GM11168 (cell line): ENCODE measurements around the gene CTNNA2.

ENCODE experiments used
- in situ Hi-C: fragments of 300-500 bp; cut with MboI; formaldehyde crosslinking; loops from one replicate; pipeline ENCODE4 v1.12.0; 2022; ENCODE audit warnings: low sequenced_read_pairs; ENCODE audit not compliant: unreplicated experiment

The CTNNA2 gene

GRCh38 chr2:79776461-79776860, 263.6 kb downstream of the CTNNA2 start:
- in situ Hi-C loops, result no loop called here

DNA sequence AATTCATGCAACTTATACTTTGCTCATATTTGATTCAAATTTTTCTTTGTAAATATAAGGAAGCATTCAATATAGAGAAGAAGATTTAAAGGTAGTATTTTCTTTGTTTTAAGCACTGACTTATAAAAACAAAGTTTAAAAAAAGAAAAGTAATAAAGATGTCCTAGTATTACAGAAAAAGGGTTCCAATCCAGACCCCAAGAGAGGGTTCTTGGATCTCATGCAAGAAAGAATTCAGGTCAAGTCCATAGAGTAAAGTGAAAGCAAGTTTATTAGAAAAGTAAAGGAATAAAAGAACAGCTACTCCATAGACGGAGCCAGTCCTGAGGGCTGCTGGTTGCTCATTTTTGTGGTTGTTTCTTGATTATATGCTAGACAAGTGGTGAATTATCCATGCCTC, 267.9 kb downstream of the CTNNA2 start:
- in situ Hi-C loops, result no loop called here

GRCh38 chr2:79782576-79783452, 270.0 kb downstream of the CTNNA2 start:
- in situ Hi-C loops, result no loop called here

DNA sequence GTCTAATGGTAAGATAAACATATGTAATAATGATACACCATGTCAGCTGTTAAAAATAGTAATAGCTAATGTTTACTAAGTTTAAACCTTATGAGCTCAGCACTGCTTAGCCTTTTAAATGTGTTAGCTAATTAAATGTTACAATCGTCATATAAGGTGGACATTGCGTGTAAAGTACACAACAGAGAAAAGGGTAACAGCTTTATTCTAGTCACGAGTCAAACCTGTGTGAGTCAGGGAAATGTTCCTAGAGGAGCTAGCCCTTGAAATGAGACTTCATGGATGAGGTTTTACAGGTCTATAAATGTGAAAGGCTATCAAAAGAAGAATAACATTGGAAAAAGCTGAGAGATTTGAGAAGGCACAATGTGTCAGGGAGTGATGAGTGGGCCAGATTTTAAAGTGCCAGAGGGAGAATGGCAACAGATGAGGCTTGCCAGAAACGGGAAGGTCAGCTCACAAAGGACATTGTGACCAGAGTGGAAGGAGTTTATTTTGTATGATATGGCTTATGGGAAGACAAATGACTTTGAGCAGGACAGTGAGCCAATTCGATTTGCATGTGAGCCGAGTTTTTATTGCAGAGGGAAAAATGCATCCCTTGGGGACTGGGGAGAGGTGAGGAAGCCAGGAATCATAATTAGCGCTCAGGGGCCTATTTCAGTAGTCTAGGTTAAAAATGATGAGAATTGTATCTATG, 276.3 kb downstream of the CTNNA2 start:
- in situ Hi-C loops, result no loop called here

DNA sequence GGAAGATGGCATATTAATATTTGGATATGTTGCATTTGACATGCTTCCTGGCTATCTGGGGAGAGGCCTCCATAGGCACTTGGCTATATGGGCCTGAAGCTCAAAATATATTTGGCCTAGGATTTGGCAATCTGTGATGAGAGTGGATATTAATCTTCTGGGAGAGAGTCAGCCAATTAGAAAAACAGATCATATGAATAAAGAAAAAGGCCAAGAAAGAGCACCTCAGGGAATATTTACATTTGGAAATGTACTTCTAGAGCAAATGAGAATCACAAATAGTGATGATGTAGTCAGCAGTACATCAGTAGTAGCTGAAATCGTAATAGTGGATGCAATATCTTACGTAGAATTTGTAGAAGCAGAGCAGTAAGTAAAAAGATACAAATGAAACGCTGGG, 277.0 kb downstream of the CTNNA2 start:
- in situ Hi-C loops, result no loop called here

DNA sequence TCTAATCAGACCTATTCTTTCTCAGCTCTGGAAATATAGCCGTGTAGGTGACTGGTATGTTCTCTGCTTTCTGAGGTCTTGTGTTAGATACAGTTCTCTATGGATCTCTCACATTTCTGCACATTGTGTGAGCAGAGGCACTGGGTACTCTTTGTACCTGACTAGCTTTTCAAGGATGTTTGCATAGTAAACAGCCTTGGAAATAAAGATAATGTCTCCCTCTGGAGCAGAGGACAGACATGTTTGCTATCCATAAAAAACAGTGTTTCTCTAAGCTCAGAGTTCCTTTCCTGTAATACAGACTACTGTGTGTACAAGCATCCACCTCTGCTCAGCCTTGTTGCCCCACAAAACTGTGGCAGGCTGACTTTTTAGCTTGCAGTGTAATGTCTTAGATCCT, 279.2 kb downstream of the CTNNA2 start:
- in situ Hi-C loops, result no loop called here

DNA sequence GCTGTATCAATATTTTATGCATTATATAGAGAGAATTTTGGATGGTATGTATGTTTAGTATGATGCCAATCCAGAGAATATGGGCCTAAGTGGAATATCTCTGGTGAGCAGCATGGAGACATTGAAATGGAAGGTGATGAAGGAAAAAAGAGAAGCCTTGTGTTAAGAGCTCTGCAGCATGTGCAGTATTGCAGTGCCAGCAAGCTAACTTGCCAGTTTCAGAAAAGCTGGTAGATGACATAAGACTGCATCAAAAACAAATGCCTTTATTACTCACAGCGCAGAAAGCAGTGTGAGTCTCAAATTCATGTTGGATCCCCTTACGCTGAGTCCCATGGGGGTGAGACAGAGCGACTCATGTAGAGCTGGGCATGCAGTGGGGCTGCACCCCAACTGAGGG, 280.2 kb downstream of the CTNNA2 start:
- in situ Hi-C loops, result no loop called here

- in situ Hi-C loops, result no loop called here
Measured at GRCh38 chr2:79796641-79797040, 283.8 kb downstream of the CTNNA2 start.

DNA sequence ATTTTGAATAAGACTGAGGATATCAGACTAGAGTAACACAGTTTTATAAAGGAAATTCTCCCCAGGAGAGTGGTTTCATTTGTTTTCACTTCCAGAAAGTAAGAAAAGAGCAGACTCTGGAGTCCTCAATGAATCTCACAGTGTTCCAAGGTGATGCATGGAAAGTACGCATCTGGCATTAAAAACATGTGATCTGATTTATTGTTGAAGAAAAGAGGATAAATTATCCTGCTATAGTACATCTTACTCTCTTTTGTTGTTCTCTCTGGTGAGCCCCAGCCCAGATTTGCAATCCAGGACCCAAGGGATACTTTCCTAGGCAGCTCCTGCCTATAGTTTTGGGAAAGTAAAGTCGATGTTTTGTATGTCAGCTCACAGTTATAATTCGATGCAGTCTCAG, 285.9 kb downstream of the CTNNA2 start:
- in situ Hi-C loops, result no loop called here

DNA sequence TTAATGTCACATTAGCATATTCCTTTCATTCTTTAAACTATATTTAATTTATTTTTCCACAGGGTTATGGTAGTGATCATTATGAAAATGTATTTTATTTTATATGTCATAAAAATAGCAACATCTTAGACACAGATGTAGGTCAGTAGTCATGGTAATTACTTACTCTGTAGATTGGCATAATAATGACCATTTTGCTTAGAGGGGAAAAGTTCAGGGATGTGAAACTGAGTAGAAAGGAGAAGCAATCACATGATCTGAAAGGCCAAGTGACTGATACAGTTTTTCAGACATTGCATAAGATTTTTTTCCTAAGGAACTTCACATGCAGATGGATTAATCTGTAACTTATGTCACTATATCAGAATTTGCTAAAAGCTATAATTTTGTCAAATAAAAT, 286.9 kb downstream of the CTNNA2 start:
- in situ Hi-C loops, result no loop called here

- in situ Hi-C loops, result no loop called here
Measured at GRCh38 chr2:79801082-79801481, 288.2 kb downstream of the CTNNA2 start.

GRCh38 chr2:79817288-79817687, 304.4 kb downstream of the CTNNA2 start:
- in situ Hi-C loops, result no loop called here

DNA sequence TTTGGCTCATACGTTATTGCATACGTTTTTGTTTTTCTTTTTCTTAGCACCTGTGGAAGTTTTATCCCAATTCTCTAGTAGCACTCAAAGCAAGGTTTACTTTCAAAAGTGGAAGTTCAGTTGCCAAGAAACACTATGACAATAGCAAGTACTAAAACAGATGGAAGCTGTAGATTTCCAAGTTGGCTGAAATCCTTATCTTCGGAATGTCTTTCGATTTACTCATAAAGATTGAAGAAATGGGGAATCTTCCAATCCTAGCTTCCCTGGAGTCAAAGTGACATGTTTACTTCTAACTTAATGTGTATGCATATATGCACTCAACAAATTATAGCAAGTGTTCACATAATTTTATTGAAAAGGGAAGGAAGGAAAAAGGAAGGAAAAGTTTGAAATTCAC, 307.4 kb downstream of the CTNNA2 start:
- in situ Hi-C loops, result no loop called here

DNA sequence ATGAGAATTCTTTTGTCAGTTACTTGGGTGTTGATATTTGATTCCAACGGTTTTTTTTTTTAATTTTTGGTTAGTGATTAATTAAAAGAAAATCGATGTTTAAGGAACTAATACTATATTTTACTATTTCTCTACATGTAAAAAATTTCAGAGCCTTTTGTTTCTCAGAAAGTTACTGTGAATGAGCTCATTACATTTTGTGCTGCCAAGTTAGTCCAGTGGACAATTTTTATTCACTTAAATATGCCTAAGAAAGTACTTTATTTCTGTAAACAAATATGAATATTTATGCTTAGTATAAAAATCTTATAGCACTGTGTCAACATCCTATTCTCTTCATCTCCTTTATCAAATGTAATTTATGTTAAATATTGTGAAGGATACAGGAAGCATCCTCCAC, 309.3 kb downstream of the CTNNA2 start:
- in situ Hi-C loops, result no loop called here

GRCh38 chr2:79824086-79824786, 311.4 kb downstream of the CTNNA2 start:
- in situ Hi-C loops, result no loop called here

- in situ Hi-C loops, result no loop called here
Measured at GRCh38 chr2:79827881-79828280, 315.0 kb downstream of the CTNNA2 start.

DNA sequence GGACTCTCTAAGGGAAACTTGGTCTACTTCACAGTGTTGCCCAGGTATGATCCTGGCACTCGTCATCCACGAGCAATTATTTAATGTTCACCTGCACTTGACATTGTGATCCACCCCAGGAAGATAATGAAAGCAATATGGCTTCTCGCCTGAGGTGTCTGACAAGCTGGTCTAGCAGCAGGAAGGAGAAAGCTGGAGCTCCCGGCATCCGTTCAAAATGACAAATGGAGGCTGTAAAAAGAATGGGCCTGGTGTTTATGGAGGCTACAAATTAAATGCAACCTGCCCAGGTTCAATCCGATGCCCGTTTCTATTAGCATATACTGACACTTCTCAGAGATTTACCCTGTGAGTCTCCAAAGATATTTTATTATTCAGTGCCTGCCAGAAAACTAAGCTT, 317.6 kb downstream of the CTNNA2 start:
- in situ Hi-C loops, result no loop called here

- in situ Hi-C loops, result no loop called here
Measured at GRCh38 chr2:79831961-79832360, 319.1 kb downstream of the CTNNA2 start.

DNA sequence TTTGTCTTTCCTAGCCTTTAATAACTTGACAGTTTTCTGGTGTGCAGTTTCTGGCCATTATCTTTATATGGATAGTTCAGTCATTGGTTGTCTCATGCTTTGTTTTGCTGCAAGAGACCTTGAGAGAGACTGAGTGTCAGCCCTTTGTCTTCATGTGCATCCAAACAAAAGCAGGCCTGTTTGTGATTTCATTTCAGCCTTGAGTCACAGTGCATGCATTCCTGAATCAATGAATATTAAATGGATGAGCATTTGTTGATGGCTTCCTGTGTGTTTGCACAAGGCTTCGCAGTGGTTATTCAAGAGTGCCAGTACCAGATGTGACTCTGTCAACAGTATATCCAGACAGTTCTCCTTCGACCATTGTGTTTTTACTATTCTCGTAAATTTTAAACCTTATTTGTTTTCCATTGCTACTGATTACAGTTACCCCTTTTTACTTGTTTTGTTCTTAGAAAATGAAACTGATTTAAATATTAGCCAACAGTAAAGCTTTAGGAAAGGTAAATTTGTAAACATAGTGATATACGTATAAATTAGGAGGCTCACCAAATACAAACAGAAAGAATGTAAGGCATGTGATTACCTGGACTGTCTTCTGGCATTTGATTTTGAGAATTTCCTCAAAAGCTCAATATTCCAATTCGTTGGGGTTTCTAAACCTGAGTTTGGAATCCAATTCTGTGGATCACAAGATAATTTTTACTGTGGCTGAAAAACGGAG, 319.8 kb downstream of the CTNNA2 start:
- in situ Hi-C loops, result no loop called here

DNA sequence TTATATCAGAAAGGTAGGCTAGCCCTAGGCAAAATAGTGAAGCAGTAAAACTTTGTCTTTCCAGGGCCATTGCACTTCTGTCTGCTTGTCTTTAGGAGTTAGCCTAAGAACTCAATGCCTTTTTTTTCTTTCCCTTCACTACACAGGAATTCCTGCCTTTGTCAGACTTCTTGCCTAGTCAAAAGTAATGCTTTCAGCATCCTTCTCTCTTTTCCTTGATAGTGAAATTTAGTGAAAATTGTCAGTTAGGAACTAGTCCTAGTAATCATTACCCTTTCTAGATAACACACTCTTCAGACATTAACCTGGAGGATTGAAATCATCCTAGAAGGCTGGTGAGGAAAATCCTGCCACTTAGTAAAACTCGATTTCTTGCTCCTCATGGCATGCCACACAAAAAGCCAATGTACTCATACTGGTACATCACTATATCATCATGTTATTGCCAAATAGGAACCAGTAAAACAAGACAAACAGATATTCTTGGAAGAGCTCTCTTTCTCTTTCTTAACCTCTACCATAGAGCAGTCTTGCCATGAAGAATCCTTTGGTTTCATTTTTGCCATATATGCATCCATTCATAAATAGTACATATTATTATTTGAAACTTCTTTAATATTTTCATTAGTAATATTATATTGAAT, 320.5 kb downstream of the CTNNA2 start:
- in situ Hi-C loops, result no loop called here
